Measurements from ENCODE around the gene ALG6.

ALG6 gene
- 12.8 to 31.8 (median 18.6) reads per million in 4 donors for total RNA-seq

GRCh38 chr1:63367215-63368103 lies at the start of gene ALG6:
TSS of gene ALG6 (plus strand) at chr1:63367627. CDS start at chr1:63370978, 3,351 bp downstream.
- peak; percentile 76 to 93 (median 77) for DNase-seq

GRCh38 chr1:63317817-63318152 lies 49.6 kb upstream of the ALG6 start:
- DNase-seq = no peak

- no peak for DNase-seq
Observed at GRCh38 chr1:63318201-63318979, 49.0 kb upstream of the ALG6 start.

- DNase-seq = no peak
Observed at GRCh38 chr1:63319046-63320021, 48.1 kb upstream of the ALG6 start.

- no peak for DNase-seq
Observed at GRCh38 chr1:63320022-63320721, 47.3 kb upstream of the ALG6 start.

- no peak for DNase-seq
Observed at GRCh38 chr1:63321066-63321784, 46.2 kb upstream of the ALG6 start.

GRCh38 chr1:63321785-63322113 lies 45.7 kb upstream of the ALG6 start:
- no peak for DNase-seq

GRCh38 chr1:63322114-63322943 lies 45.1 kb upstream of the ALG6 start, which contains the start of gene FOXD3:
TSS of gene FOXD3 (plus strand) at chr1:63322567. CDS start at chr1:63323059, 492 bp downstream.
- DNase-seq = peak in 1 of 5 donors; percentile 41

GRCh38 chr1:63322944-63323864 lies 44.2 kb upstream of the ALG6 start:
- DNase-seq = peak in 1 of 5 donors; percentile 54

GRCh38 chr1:63323865-63324778 lies 43.3 kb upstream of the ALG6 start:
- no peak for DNase-seq

- no peak for DNase-seq
Observed at GRCh38 chr1:63324779-63325119, 42.7 kb upstream of the ALG6 start.

GRCh38 chr1:63325279-63325985 lies 42.0 kb upstream of the ALG6 start:
- DNase-seq = no peak

GRCh38 chr1:63326106-63326472 lies 41.3 kb upstream of the ALG6 start:
- DNase-seq = no peak

- DNase-seq = no peak
Observed at GRCh38 chr1:63326473-63327380, 40.7 kb upstream of the ALG6 start.

- peak in 1 of 5 donors; percentile 48 for DNase-seq
Observed at GRCh38 chr1:63327417-63328054, 39.9 kb upstream of the ALG6 start.

- no peak for DNase-seq
Observed at GRCh38 chr1:63328122-63328521, 39.3 kb upstream of the ALG6 start.

Measured in T-helper 1 cell (primary cell).